ENCODE data around the gene KLC3.

KLC3 gene

GRCh38 chr19:45380107-45380506 is 39.6 kb downstream of the KLC3 start:
- no peak for DNase-seq

- DNase-seq, result no peak
These were observed 41.9 kb downstream of the KLC3 start for GRCh38 chr19:45382426-45382825.

- no peak for DNase-seq
These were observed 45.1 kb downstream of the KLC3 start for GRCh38 chr19:45385392-45386221.

- no peak for DNase-seq
These were observed 50.8 kb downstream of the KLC3 start for GRCh38 chr19:45391346-45391745.

- DNase-seq, result no peak
These were observed 51.5 kb downstream of the KLC3 start for GRCh38 chr19:45391871-45392665.

- no peak for DNase-seq
These were observed 55.5 kb downstream of the KLC3 start for GRCh38 chr19:45395821-45396617.

GRCh38 chr19:45400192-45400591 is 59.6 kb downstream of the KLC3 start:
- DNase-seq, result no peak
